ENCODE data around the gene UBAC2. TPM values are rescaled to one million over a fixed set of nuclear protein-coding genes. Genes with fewer than 3 reads are reported as not detected.

UBAC2 gene
- total and polyA plus RNA-seq, 2 of the 8 experiments (the other 6 are each of a cell fraction or from before 2014, with no cell fraction given) = 75.9 to 76.9 TPM

DNA sequence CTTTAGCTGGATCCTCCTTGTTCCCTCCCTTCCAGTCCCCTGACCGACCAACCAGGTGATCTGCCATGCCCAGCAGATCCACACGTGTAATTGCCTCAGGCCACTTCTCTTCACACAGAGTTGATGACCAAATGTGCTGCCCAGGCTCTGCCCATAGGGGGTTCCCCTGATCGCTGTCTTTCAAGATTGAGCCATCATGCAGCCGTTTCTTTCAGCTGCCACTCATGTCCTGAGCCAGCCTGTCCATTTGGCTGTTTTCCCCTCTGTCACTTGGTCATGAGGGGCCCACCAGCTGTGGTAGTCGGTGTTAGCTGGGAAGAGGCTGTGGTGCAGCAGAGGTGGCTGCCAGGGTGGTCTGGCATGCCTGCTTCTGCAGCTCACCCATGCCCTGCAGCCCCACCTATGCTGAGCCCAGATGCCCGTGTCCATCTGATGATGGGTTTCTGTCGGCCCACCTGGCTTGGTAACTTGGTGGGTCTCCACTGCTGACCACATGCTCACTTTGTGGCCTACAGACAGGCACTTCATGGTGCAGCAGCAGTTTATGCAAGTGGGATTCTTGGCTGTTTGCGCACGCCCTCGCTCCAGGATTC, 142.2 kb downstream of the UBAC2 start:
- Histone ChIP-seq H4K8ac (ENCODE audit: extremely low read depth, insufficient read depth, low read length) (no peak overlapping the region; the same call in 1 of the 2 replicates), H2AK5ac (ENCODE audit: low read depth, low read length) (no peak overlapping the region), H3K27me3 (replicated peaks in 1 of 4; ENCODE audit: control insufficient read depth in 3 of 4, extremely low read depth in 1 of 4, insufficient read depth in 3 of 4, low read length in 3 of 4) (no peaks in the 10 kb centered on the region), H2BK5ac (ENCODE audit: low read depth, low read length) (no peak overlapping the region), H2BK20ac (ENCODE audit: low read length) (no peak overlapping the region), H3K9ac (replicated peaks in 1 of 4; ENCODE audit: extremely low read depth in 1 of 4, low read depth in 3 of 4, low read length in 3 of 4) (no peak overlapping the region), H3K23ac (ENCODE audit: insufficient read length) (no peak overlapping the region), H3K18ac (ENCODE audit: extremely low read depth, low read length) (no peak overlapping the region), H3K4ac (replicated peaks; ENCODE audit: insufficient read length, low read depth, low read length) (no peak overlapping the region), H2AFZ (ENCODE audit: low read length) (no peak overlapping the region), H2BK12ac (ENCODE audit: low read depth, low read length) (no peak overlapping the region), H3K27ac (ENCODE audit: low read depth, low read length) (no peak overlapping the region), H3K79me2 (ENCODE audit: control insufficient read depth in 1 of 2, insufficient read depth in 2 of 2, low read length in 2 of 2) (no peaks in the 10 kb centered on the region), H3K36me3 (ENCODE audit: control insufficient read depth in 2 of 4, insufficient read depth in 4 of 4, low read length in 3 of 4) (peaks cover 2 to 24% (median 11%) of the 10 kb centered on the region in 4 experiments; a peak in 7 of 8 replicates), H3K4me1 (replicated peaks in 1 of 4; ENCODE audit: control insufficient read depth in 3 of 4, insufficient read depth in 4 of 4, low read length in 3 of 4) (no peaks in the 10 kb centered on the region), H3K4me2 (ENCODE audit: insufficient read depth in 1 of 2, low read depth in 2 of 2, low read length in 2 of 2) (no peak overlapping the region), H4K5ac (ENCODE audit: insufficient read length, low read depth, low read length) (no peak overlapping the region), H3K4me3 (ENCODE audit: extremely low read depth in 1 of 4, insufficient read depth in 2 of 4, low read depth in 3 of 4, low read length in 4 of 4) (no peak overlapping the region), H4K20me1 (replicated peaks in 1 of 2; ENCODE audit: control insufficient read depth in 1 of 2, insufficient read depth in 2 of 2, low read length in 2 of 2) (peaks cover 0 to 6% of the 10 kb centered on the region in 2 experiments), H2BK15ac (ENCODE audit: low read length) (no peak overlapping the region), H3K23me2 (ENCODE audit: low read depth, low read length) (no peaks in the 10 kb centered on the region), H4K91ac (replicated peaks; ENCODE audit: insufficient read length, low read length) (no peak overlapping the region), H3K56ac (replicated peaks; ENCODE audit: insufficient read length, low read depth, low read length) (no peak overlapping the region), H2BK120ac (replicated peaks; ENCODE audit: low read depth, low read length) (no peak overlapping the region), H3K79me1 (ENCODE audit: low read depth, low read length) (no peaks in the 10 kb centered on the region; the same call in 1 of the 2 replicates), H3K14ac (ENCODE audit: insufficient read length) (no peak overlapping the region), H3K9me3 (ENCODE audit: insufficient read depth in 2 of 2, low read depth in 1 of 2, low read length in 1 of 2) (no peaks in the 10 kb centered on the region)
- 89% methylated on average over 10 of the region's 10 CpGs; no CpG with 5 or more reads in 1 of the 2 experiments for WGBS, 2 experiments (ENCODE audit: extremely low coverage in 1 of 2, insufficient coverage in 1 of 2, insufficient read length in 1 of 2, insufficient replicate concordance in 2 of 2, low coverage in 1 of 2, low lambda C conversion rate in 2 of 2, missing lambda C conversion rate in 1 of 2)
- ChIA-PET CTCF (ENCODE audit: partially characterized antibody) (interaction anchor here (0.6 to 1.7 kb wide), 4 partner anchors 8 to 93 kb away, joined by 3 to 7 read pairs (median 4); no protein-coding TSS in a partner anchor), POLR2A (ENCODE audit: partially characterized antibody) (interaction anchor here (1.5 to 1.7 kb wide), 2 partner anchors 10 to 14 kb away, joined by 3 to 6 read pairs; no protein-coding TSS in a partner anchor)
- DNase-seq (ENCODE audit: low read depth in 1 of 2, low spot score in 2 of 2) (peak in 1 of 2 experiments; percentile 36), FAIRE-seq (no peak)
